Adipocyte (in vitro differentiated cells): Measurements from ENCODE around the gene PARK7.

Experiments
- DNase-seq: peaks from one replicate; pipeline ENCODE4 v3.0.0-alpha.2; 2015; ENCODE audit warnings: low read depth
- H3K27me3 ChIP-seq: replicated peaks from 2 replicates; pipeline ENCODE4 v1.7.0; 2013; ENCODE audit warnings: mild to moderate bottlenecking, low read length, moderate library complexity; ENCODE audit not compliant: control insufficient read depth, insufficient read depth
- H3K36me3 ChIP-seq: 2 replicates; pipeline ENCODE4 v1.7.0; 2013; ENCODE audit warnings: low read length, mild to moderate bottlenecking, moderate library complexity; ENCODE audit not compliant: control insufficient read depth, insufficient read depth, severe bottlenecking
- H3K4me1 ChIP-seq: 2 replicates; pipeline ENCODE4 v1.7.0; 2013; ENCODE audit warnings: mild to moderate bottlenecking, low read length, moderate library complexity; ENCODE audit not compliant: control insufficient read depth, insufficient read depth
- H3K4me3 ChIP-seq: 2 replicates; pipeline ENCODE4 v1.7.0; 2013; ENCODE audit warnings: mild to moderate bottlenecking, low read length, moderate library complexity
- H3K9ac ChIP-seq: 2 replicates; pipeline ENCODE4 v1.7.0; 2013; ENCODE audit warnings: mild to moderate bottlenecking, low read length, moderate library complexity
- H3K9me3 ChIP-seq: 2 replicates; pipeline ENCODE4 v1.7.0; 2013; ENCODE audit warnings: mild to moderate bottlenecking, low read length, moderate library complexity; ENCODE audit not compliant: control insufficient read depth

The PARK7 gene

GRCh38 chr1:8003438-8004112 lies 42.1 kb downstream of the PARK7 start:
- peak; percentile 18 for DNase-seq
- H3K9ac ChIP-seq = peak overlapping the region; percentile 88
- peaks cover 51% of the 10 kb centered on the region for H3K4me1 ChIP-seq
- no peak overlapping the region for H3K4me3 ChIP-seq
- no peaks in the 10 kb centered on the region for H3K27me3 ChIP-seq
- H3K36me3 ChIP-seq = no peaks in the 10 kb centered on the region
- no peaks in the 10 kb centered on the region for H3K9me3 ChIP-seq

GRCh38 chr1:8004113-8004802 lies 42.7 kb downstream of the PARK7 start:
- H3K9me3 ChIP-seq = no peaks in the 10 kb centered on the region
- H3K36me3 ChIP-seq = peaks cover 4% of the 10 kb centered on the region
- peak; percentile 21 for DNase-seq
- H3K9ac ChIP-seq = peak overlapping the region; percentile 88
- H3K27me3 ChIP-seq = no peaks in the 10 kb centered on the region
- H3K4me1 ChIP-seq = peaks cover 51% of the 10 kb centered on the region
- peak overlapping the region; percentile 57 for H3K4me3 ChIP-seq

GRCh38 chr1:8004803-8005573 lies 43.5 kb downstream of the PARK7 start:
- no peaks in the 10 kb centered on the region for H3K27me3 ChIP-seq
- H3K9me3 ChIP-seq = no peaks in the 10 kb centered on the region
- H3K4me3 ChIP-seq = peak overlapping the region; percentile 57
- DNase-seq = peak; percentile 97
- peak overlapping the region; percentile 88 for H3K9ac ChIP-seq
- peaks cover 11% of the 10 kb centered on the region for H3K36me3 ChIP-seq
- peaks cover 54% of the 10 kb centered on the region for H3K4me1 ChIP-seq

GRCh38 chr1:8006037-8006963 lies 44.8 kb downstream of the PARK7 start:
- Histone ChIP-seq H3K36me3 (peaks cover 24% of the 10 kb centered on the region), H3K9me3 (no peaks in the 10 kb centered on the region), H3K9ac (peak overlapping the region; percentile 82), H3K4me1 (peaks cover 63% of the 10 kb centered on the region), H3K4me3 (no peak overlapping the region), H3K27me3 (no peaks in the 10 kb centered on the region)
- peak; percentile 29 for DNase-seq

DNA sequence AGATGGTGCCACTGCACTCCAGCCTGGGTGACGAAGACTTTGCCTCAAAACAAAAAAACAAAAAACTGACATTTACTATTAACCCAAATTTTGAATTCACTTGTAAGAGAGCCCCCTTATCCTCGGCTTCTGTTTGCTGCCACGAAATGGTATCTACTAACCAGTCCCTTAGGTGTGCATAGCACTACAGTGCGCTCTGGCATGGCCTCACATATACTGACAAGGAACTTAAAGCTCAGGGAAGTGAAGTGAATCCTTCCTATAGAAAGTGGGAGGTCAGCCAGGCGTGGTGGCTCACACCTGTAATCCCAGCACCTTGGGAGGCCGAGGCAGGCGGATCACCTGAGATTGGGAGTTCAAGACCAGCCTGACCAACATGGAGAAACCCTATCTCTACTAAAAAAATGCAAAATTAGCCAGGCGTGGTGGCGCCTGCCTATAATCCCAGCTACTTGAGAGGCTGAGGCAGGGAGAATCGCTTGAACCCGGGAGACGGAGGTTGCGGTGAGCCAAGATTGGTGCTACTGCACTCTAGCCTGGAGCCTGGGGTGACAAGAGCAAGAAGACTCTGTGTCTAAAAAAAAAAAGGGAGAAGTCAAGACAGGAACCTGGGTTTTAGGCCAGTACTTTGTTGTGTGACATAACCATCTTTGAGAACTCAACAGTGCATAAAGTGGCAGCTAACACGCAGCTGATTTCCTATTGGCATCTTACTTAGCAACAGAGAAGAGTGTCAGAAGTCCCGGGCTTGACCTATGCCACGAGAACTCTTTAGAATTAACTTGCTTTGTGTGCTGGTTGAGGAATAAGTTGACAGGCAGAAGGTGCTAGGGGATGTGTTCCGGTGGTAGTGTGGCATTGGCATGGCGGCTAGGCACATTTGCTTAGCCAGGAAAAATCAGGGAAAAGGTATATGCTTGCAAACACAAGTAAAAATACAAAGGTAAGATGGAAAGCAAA lies 47.8 kb downstream of the PARK7 start:
- Histone ChIP-seq H3K9ac (peak overlapping the region; percentile 57), H3K27me3 (no peaks in the 10 kb centered on the region), H3K36me3 (peaks cover 54% of the 10 kb centered on the region), H3K9me3 (no peaks in the 10 kb centered on the region), H3K4me1 (peaks cover 56% of the 10 kb centered on the region), H3K4me3 (no peak overlapping the region)
- peak; percentile 5 for DNase-seq

- H3K27me3 ChIP-seq = no peaks in the 10 kb centered on the region
- peaks cover 59% of the 10 kb centered on the region for H3K4me1 ChIP-seq
- H3K36me3 ChIP-seq = peaks cover 60% of the 10 kb centered on the region
- no peak for DNase-seq
- no peak overlapping the region for H3K4me3 ChIP-seq
- no peaks in the 10 kb centered on the region for H3K9me3 ChIP-seq
- H3K9ac ChIP-seq = peak overlapping the region; percentile 57
These were observed 48.7 kb downstream of the PARK7 start for GRCh38 chr1:8010080-8010664.

GRCh38 chr1:8011016-8011415 lies 49.5 kb downstream of the PARK7 start:
- H3K4me3 ChIP-seq = no peak overlapping the region
- no peaks in the 10 kb centered on the region for H3K9me3 ChIP-seq
- H3K4me1 ChIP-seq = peaks cover 60% of the 10 kb centered on the region
- H3K27me3 ChIP-seq = no peaks in the 10 kb centered on the region
- H3K9ac ChIP-seq = peak overlapping the region; percentile 57
- no peak for DNase-seq
- H3K36me3 ChIP-seq = peaks cover 60% of the 10 kb centered on the region

- Histone ChIP-seq H3K4me3 (no peak overlapping the region), H3K9ac (peak overlapping the region; percentile 57), H3K4me1 (peaks cover 63% of the 10 kb centered on the region), H3K36me3 (peaks cover 60% of the 10 kb centered on the region), H3K27me3 (no peaks in the 10 kb centered on the region), H3K9me3 (no peaks in the 10 kb centered on the region)
- no peak for DNase-seq
These were observed 50.7 kb downstream of the PARK7 start for GRCh38 chr1:8011923-8012858.

GRCh38 chr1:8012955-8013354 lies 51.4 kb downstream of the PARK7 start:
- no peaks in the 10 kb centered on the region for H3K27me3 ChIP-seq
- peaks cover 60% of the 10 kb centered on the region for H3K36me3 ChIP-seq
- no peaks in the 10 kb centered on the region for H3K9me3 ChIP-seq
- no peak overlapping the region for H3K4me3 ChIP-seq
- peak overlapping the region; percentile 57 for H3K9ac ChIP-seq
- peaks cover 67% of the 10 kb centered on the region for H3K4me1 ChIP-seq
- DNase-seq = no peak
